Measurements from ENCODE around the gene GARS1. TPM values are rescaled to one million over a fixed set of nuclear protein-coding genes. Genes with fewer than 3 reads are reported as not detected.

GARS1 gene
- total RNA-seq, 1 donor from 2014 or later = 42.3 TPM

DNA sequence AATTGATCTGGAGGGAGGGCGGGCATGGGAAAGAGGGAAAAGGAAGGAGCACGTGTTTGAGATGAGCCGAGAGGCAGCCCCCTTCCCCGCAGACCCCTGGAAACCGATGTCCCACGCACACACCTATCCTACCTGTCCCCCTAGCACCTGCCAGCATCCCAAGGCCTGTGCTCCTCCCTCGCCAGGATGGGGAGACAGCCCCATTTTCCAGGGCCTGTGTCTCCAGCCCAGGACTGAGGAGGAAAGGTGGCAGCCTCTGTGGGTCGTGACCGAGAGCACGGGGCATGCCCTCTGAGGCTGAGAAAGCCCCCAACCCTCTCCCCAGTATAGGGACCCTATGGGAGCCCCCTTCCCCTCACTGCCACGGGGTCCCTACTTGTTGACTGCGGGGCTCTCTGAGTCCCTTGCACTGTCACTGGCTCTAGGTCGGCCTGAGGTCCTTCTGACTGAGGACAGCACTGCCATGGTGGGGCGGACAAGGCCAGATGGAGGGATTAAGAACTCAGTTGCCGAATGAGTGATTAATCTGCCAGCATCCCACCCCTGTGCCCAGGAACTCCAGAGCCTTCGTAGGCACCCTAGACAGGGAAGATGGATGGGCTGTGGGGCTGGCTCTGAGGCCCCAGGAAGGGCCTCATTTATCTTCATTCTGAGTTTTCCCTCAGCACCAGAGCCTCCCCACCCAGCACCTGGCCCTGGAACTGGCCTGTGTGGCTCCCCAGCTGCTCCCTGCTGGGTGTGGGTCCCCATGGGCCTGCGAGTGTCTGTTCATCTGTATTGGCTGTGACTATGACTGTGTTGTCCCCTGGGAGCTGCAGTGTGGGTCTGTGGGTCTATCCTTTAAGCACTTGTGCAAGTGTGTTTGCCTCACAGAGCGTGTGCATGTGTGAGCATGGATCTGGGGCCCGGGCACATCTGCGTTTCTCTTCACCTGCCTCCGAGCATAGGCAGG, 61.6 kb downstream of the GARS1 start:
- TF ChIP-seq, protein P1, sequence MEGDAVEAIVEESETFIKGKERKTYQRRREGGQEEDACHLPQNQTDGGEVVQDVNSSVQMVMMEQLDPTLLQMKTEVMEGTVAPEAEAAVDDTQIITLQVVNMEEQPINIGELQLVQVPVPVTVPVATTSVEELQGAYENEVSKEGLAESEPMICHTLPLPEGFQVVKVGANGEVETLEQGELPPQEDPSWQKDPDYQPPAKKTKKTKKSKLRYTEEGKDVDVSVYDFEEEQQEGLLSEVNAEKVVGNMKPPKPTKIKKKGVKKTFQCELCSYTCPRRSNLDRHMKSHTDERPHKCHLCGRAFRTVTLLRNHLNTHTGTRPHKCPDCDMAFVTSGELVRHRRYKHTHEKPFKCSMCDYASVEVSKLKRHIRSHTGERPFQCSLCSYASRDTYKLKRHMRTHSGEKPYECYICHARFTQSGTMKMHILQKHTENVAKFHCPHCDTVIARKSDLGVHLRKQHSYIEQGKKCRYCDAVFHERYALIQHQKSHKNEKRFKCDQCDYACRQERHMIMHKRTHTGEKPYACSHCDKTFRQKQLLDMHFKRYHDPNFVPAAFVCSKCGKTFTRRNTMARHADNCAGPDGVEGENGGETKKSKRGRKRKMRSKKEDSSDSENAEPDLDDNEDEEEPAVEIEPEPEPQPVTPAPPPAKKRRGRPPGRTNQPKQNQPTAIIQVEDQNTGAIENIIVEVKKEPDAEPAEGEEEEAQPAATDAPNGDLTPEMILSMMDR (IDR thresholded peaks at IDR 0.05; ENCODE audit: borderline replicate concordance) = no peak
- no peaks in the 10 kb centered on the region for H3K36me3 ChIP-seq

DNA sequence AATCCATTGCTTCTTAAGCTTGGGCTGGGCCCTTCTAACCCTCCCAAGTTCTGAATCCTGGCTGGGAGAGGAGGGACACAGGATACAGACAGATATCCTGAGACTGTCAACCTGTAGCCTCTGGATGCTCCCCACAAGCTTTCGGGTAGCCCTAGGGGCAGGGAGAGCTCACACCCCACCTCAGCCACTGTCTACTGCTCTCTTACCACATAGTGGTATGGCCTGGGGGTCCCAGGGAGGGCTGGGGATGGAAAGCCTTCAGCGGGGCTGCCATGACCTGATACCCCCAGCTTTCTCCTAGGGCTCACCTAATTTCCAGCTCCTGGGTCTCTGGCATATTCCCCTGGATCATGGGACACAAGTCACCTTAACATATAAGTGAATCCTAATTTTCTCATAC, 62.5 kb downstream of the GARS1 start:
- H3K27me3 ChIP-seq (ENCODE audit: low read depth) = no peaks in the 10 kb centered on the region
- H3K36me3 ChIP-seq = no peaks in the 10 kb centered on the region
- TF ChIP-seq, protein P1 (IDR thresholded peaks at IDR 0.05; ENCODE audit: borderline replicate concordance) = no peak
- H3K27ac ChIP-seq (replicated peaks) = no peak overlapping the region
- no peak overlapping the region for H3K4me3 ChIP-seq
- intact Hi-C loops (cut with micrococcal nuclease) = no loop called here
- H3K9me3 ChIP-seq (replicated peaks) = no peaks in the 10 kb centered on the region
- no peaks in the 10 kb centered on the region for H3K4me1 ChIP-seq
- DNase-seq = no peak

More for the DNA sequence above, 61.6 kb downstream of the GARS1 start:
- H3K9me3 ChIP-seq (replicated peaks) = no peaks in the 10 kb centered on the region
- no peak overlapping the region for H3K4me3 ChIP-seq
- no peak for DNase-seq
- H3K27me3 ChIP-seq (ENCODE audit: low read depth) = no peaks in the 10 kb centered on the region
- H3K4me1 ChIP-seq = no peaks in the 10 kb centered on the region
- no peak overlapping the region for H3K27ac ChIP-seq (replicated peaks)
- intact Hi-C loops (cut with micrococcal nuclease) = no loop called here

DNA sequence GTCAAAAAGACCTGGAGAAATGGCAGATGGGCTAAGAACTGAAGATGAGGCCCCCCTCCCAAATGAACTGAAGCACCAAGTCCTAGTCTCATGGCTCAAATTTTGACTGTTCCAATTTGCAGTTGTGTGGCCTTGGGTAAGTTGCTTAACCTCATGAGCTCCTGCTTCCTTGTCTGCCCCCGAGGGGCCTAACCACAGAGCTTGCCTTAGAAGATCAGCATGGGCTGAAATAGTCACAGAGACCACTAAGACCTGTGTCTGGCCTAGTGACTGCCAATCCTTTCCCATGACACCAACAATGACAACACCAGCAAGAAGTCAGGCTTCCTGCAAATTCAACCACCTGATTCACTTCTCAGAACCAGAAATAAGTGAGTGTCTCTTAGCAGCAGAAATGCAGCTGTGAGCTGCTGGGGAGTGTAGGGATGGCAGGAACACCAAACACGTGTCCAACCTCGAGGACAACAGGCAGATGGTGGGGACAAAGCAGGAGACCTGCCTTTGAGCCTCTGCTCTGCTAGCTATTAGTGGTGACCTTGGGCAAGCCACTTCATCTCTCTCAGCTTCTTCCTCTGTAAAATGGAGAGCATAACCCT, 63.9 kb downstream of the GARS1 start:
- Histone ChIP-seq H3K27me3 (ENCODE audit: low read depth) (peaks cover 5% of the 10 kb centered on the region), H3K4me3 (no peak overlapping the region), H3K36me3 (no peaks in the 10 kb centered on the region), H3K9me3 (replicated peaks) (no peaks in the 10 kb centered on the region), H3K4me1 (no peaks in the 10 kb centered on the region), H3K27ac (replicated peaks) (no peak overlapping the region)
- intact Hi-C loops (cut with micrococcal nuclease) = no loop called here
- DNase-seq = no peak
- TF ChIP-seq, protein P1 (IDR thresholded peaks at IDR 0.05; ENCODE audit: borderline replicate concordance) = no peak

GRCh38 chr7:30659312-30659711, 64.6 kb downstream of the GARS1 start:
- Histone ChIP-seq H3K27ac (replicated peaks) (no peak overlapping the region), H3K9me3 (replicated peaks) (no peaks in the 10 kb centered on the region), H3K36me3 (no peaks in the 10 kb centered on the region), H3K27me3 (ENCODE audit: low read depth) (peaks cover 11% of the 10 kb centered on the region), H3K4me1 (no peaks in the 10 kb centered on the region), H3K4me3 (no peak overlapping the region)
- intact Hi-C loops (cut with micrococcal nuclease) = no loop called here
- TF ChIP-seq, protein P1 (IDR thresholded peaks at IDR 0.05; ENCODE audit: borderline replicate concordance) = no peak
- no peak for DNase-seq

- DNase-seq = no peak
- Histone ChIP-seq H3K36me3 (no peaks in the 10 kb centered on the region), H3K4me1 (no peaks in the 10 kb centered on the region), H3K9me3 (replicated peaks) (no peaks in the 10 kb centered on the region), H3K27me3 (ENCODE audit: low read depth) (peaks cover 22% of the 10 kb centered on the region), H3K4me3 (no peak overlapping the region), H3K27ac (replicated peaks) (no peak overlapping the region)
- TF ChIP-seq, protein P1 (IDR thresholded peaks at IDR 0.05; ENCODE audit: borderline replicate concordance) = no peak
- intact Hi-C loops (cut with micrococcal nuclease) = no loop called here
Observed at GRCh38 chr7:30660331-30661255, 65.9 kb downstream of the GARS1 start.

Data from left ventricle myocardium inferior (tissue), 1 donor.